ENCODE measurements around the gene MAST3. TPM values are rescaled to one million over a fixed set of nuclear protein-coding genes. Genes with fewer than 3 reads are reported as not detected.

MAST3 gene
- total and polyA plus RNA-seq, 2 donors (not counting 1 experiment from before 2014, with no cell fraction given) = 43.5 to 85.5 TPM

- Mint-ChIP-seq H3K9me3 (ENCODE audit: insufficient read depth) (no peaks in the 10 kb centered on the region), H3K27me3 (no peaks in the 10 kb centered on the region), H3K4me1 (peaks cover 4% of the 10 kb centered on the region), H3K4me3 (no peak overlapping the region), H3K27ac (no peak overlapping the region)
- DNase-seq (no peak), ATAC-seq (ENCODE audit: low read depth) (no peak)
- Histone ChIP-seq H3K4me1 (ENCODE audit: control insufficient read depth in 2 of 2, insufficient read depth in 2 of 2, low read length in 2 of 2) (no peaks in the 10 kb centered on the region), H3K36me3 (replicated peaks in 1 of 2; ENCODE audit: control extremely low read depth in 1 of 2, control insufficient read depth in 1 of 2, extremely low read depth in 1 of 2, insufficient read depth in 2 of 2, low read length in 1 of 2) (peaks cover 0 to 24% of the 10 kb centered on the region in 2 experiments), H3K9me3 (ENCODE audit: control extremely low read depth in 1 of 3, control insufficient read depth in 2 of 3, insufficient read depth in 1 of 3, low read length in 2 of 3) (no peaks in the 10 kb centered on the region), H3K4me3 (ENCODE audit: control extremely low read depth in 1 of 5, extremely low read depth in 1 of 5, insufficient read depth in 1 of 5, low read depth in 2 of 5, low read length in 4 of 5) (no peak overlapping the region), H3K79me2 (ENCODE audit: control insufficient read depth, insufficient read depth, low read length) (no peaks in the 10 kb centered on the region), H3K9ac (ENCODE audit: low read length) (no peak overlapping the region), H3K27ac (ENCODE audit: low read length in 2 of 2) (no peak overlapping the region), H3K27me3 (replicated peaks in 1 of 4; ENCODE audit: control extremely low read depth in 1 of 4, control insufficient read depth in 3 of 4, insufficient read depth in 4 of 4, low read length in 3 of 4) (no peaks in the 10 kb centered on the region), H2AFZ (ENCODE audit: insufficient read depth, low read depth, low read length, poor library complexity, severe bottlenecking) (no peak overlapping the region), H3K4me2 (replicated peaks; ENCODE audit: low read depth, low read length, poor library complexity, severe bottlenecking) (no peak overlapping the region), H4K20me1 (ENCODE audit: control insufficient read depth, insufficient read depth, low read length, poor library complexity, severe bottlenecking) (no peaks in the 10 kb centered on the region)
- ChIA-PET CTCF (no interaction called here), POLR2A (no interaction called here)
- WGBS (ENCODE audit: insufficient coverage) = 100% methylated on average over 3 of the region's 5 CpGs
- TF ChIP-seq, protein P1, sequence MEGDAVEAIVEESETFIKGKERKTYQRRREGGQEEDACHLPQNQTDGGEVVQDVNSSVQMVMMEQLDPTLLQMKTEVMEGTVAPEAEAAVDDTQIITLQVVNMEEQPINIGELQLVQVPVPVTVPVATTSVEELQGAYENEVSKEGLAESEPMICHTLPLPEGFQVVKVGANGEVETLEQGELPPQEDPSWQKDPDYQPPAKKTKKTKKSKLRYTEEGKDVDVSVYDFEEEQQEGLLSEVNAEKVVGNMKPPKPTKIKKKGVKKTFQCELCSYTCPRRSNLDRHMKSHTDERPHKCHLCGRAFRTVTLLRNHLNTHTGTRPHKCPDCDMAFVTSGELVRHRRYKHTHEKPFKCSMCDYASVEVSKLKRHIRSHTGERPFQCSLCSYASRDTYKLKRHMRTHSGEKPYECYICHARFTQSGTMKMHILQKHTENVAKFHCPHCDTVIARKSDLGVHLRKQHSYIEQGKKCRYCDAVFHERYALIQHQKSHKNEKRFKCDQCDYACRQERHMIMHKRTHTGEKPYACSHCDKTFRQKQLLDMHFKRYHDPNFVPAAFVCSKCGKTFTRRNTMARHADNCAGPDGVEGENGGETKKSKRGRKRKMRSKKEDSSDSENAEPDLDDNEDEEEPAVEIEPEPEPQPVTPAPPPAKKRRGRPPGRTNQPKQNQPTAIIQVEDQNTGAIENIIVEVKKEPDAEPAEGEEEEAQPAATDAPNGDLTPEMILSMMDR (IDR thresholded peaks at IDR 0.05) = no peak
- no peak for TF ChIP-seq EZH2 (IDR thresholded peaks at IDR 0.05; ENCODE audit: borderline replicate concordance, insufficient read depth, low read depth, low read length, poor library complexity, severe bottlenecking)
- intact Hi-C loops (cut with micrococcal nuclease) = no loop called here
Observed at GRCh38 chr19:18068395-18068794, 29.2 kb upstream of the MAST3 start.

DNA sequence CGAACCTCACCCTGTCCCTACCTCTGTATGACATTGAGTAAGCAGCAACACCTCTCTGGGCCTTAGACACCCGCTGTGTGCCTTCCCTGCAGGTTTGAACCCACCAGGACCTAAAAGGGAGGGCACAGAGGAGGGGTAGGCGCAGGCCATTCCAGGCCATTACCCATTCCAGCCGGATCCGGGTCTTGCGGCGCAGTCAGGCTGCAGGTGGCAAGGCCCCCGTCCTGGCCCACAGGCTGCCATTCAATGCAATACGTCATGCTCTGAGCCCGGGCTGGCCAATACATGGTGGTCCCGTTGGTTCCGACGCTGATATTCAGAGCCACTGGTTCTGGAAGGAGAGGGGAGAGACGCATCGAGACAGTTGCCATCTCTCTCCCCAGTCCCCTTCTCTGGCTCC is 28.2 kb upstream of the MAST3 start:
- H3K9me3 Mint-ChIP-seq (ENCODE audit: insufficient read depth) = no peaks in the 10 kb centered on the region
- H3K27ac Mint-ChIP-seq = no peak overlapping the region
- peaks cover 0 to 20% of the 10 kb centered on the region in 2 experiments for H3K36me3 ChIP-seq (replicated peaks in 1 of 2; ENCODE audit: control extremely low read depth in 1 of 2, control insufficient read depth in 1 of 2, extremely low read depth in 1 of 2, insufficient read depth in 2 of 2, low read length in 1 of 2)
- H3K4me1 Mint-ChIP-seq = peaks cover 3% of the 10 kb centered on the region
- no peaks in the 10 kb centered on the region for H3K27me3 Mint-ChIP-seq
- no peaks in the 10 kb centered on the region for H3K27me3 ChIP-seq (replicated peaks in 1 of 4; ENCODE audit: control extremely low read depth in 1 of 4, control insufficient read depth in 3 of 4, insufficient read depth in 4 of 4, low read length in 3 of 4)
- no peak for DNase-seq
- H4K20me1 ChIP-seq (ENCODE audit: control insufficient read depth, insufficient read depth, low read length, poor library complexity, severe bottlenecking) = no peaks in the 10 kb centered on the region
- no peak overlapping the region for H3K4me2 ChIP-seq (replicated peaks; ENCODE audit: low read depth, low read length, poor library complexity, severe bottlenecking)
- ChIA-PET CTCF (no interaction called here), POLR2A (no interaction called here)
- WGBS (ENCODE audit: insufficient coverage) = 78% methylated on average over 8 of the region's 15 CpGs
- no peaks in the 10 kb centered on the region for H3K9me3 ChIP-seq (ENCODE audit: control extremely low read depth in 1 of 3, control insufficient read depth in 2 of 3, insufficient read depth in 1 of 3, low read length in 2 of 3)
- TF ChIP-seq EZH2 (IDR thresholded peaks at IDR 0.05; ENCODE audit: borderline replicate concordance, insufficient read depth, low read depth, low read length, poor library complexity, severe bottlenecking) = no peak
- no peak overlapping the region for H3K27ac ChIP-seq (ENCODE audit: low read length in 2 of 2)
- intact Hi-C loops (cut with micrococcal nuclease) = no loop called here
- H3K4me3 Mint-ChIP-seq = no peak overlapping the region
- H3K4me3 ChIP-seq (ENCODE audit: control extremely low read depth in 1 of 5, extremely low read depth in 1 of 5, insufficient read depth in 1 of 5, low read depth in 2 of 5, low read length in 4 of 5) = no peak overlapping the region
- no peaks in the 10 kb centered on the region for H3K4me1 ChIP-seq (ENCODE audit: control insufficient read depth in 2 of 2, insufficient read depth in 2 of 2, low read length in 2 of 2)
- ATAC-seq (ENCODE audit: low read depth) = no peak
- H3K79me2 ChIP-seq (ENCODE audit: control insufficient read depth, insufficient read depth, low read length) = no peaks in the 10 kb centered on the region
- H3K9ac ChIP-seq (ENCODE audit: low read length) = no peak overlapping the region
- no peak overlapping the region for H2AFZ ChIP-seq (ENCODE audit: insufficient read depth, low read depth, low read length, poor library complexity, severe bottlenecking)
